ENCODE data around the gene NCCRP1.

Gene NCCRP1

GRCh38 chr19:39196860-39197562 is at the start of gene NCCRP1:
TSS of gene NCCRP1 (plus strand) at chr19:39196964. CDS start at chr19:39196983, 19 bp downstream.
- no peak for DNase-seq

- DNase-seq = no peak
Observed at GRCh38 chr19:39147480-39147879, 49.3 kb upstream of the NCCRP1 start.

- DNase-seq = no peak
Observed at GRCh38 chr19:39148939-39149529, 47.7 kb upstream of the NCCRP1 start.

GRCh38 chr19:39150235-39150634 is 46.5 kb upstream of the NCCRP1 start:
- DNase-seq = no peak

GRCh38 chr19:39150807-39151600 is 45.8 kb upstream of the NCCRP1 start:
- no peak for DNase-seq

- DNase-seq = no peak
Observed at GRCh38 chr19:39152066-39152465, 44.7 kb upstream of the NCCRP1 start.

GRCh38 chr19:39154100-39154628 is 42.6 kb upstream of the NCCRP1 start:
- DNase-seq = no peak

GRCh38 chr19:39154629-39155100 is 42.1 kb upstream of the NCCRP1 start:
- no peak for DNase-seq

GRCh38 chr19:39155114-39155700 is 41.6 kb upstream of the NCCRP1 start:
- DNase-seq = no peak

GRCh38 chr19:39155741-39156140 is 41.0 kb upstream of the NCCRP1 start:
- DNase-seq = no peak

GRCh38 chr19:39156326-39157230 is 40.2 kb upstream of the NCCRP1 start:
- no peak for DNase-seq

GRCh38 chr19:39157275-39157996 is 39.3 kb upstream of the NCCRP1 start:
- DNase-seq = no peak

GRCh38 chr19:39157997-39158389 is 38.8 kb upstream of the NCCRP1 start:
- DNase-seq = no peak

- DNase-seq = no peak
Observed at GRCh38 chr19:39158646-39159260, 38.0 kb upstream of the NCCRP1 start.

GRCh38 chr19:39160523-39160861 is 36.3 kb upstream of the NCCRP1 start:
- no peak for DNase-seq

GRCh38 chr19:39160889-39161672 is 35.7 kb upstream of the NCCRP1 start:
- DNase-seq = no peak

- DNase-seq = no peak
Observed at GRCh38 chr19:39162441-39163043, 34.2 kb upstream of the NCCRP1 start.

- DNase-seq = no peak
Observed at GRCh38 chr19:39163621-39164020, 33.1 kb upstream of the NCCRP1 start.

- DNase-seq = no peak
Observed at GRCh38 chr19:39164289-39164688, 32.5 kb upstream of the NCCRP1 start.

- DNase-seq = no peak
Observed at GRCh38 chr19:39165857-39166256, 30.9 kb upstream of the NCCRP1 start.

Data from SHP77 (cell line).